K562 (cell line): ENCODE measurements around the gene NOL4L. TPM values are rescaled to one million over a fixed set of nuclear protein-coding genes. Genes with fewer than 3 reads are reported as not detected.

Experiments
- ATAC-seq: fragments of 200-7000 bp; cut with Tn5 transposase; 3 replicates; pipeline ENCODE4 v1.9.1; 2020; ENCODE audit warnings: moderate library complexity
- BruUV-seq: library from RNA; stranded (reverse); fragments of 400-500 nt; replicated peaks from 2 replicates; lab custom pipeline; 2021; lab: Mats Ljungman, UMichigan
- CTCF ChIA-PET: fragments of 300-600 bp; formaldehyde crosslinking; extraction: SDS; loops from one replicate; lab custom pipeline; 2021; ENCODE audit warnings: low intra/inter-chr PET ratio; lab: Yijun Ruan, JAX
- POLR2A ChIA-PET: fragments of 300-600, 350-650 bp; sonication (Branson Sonifier 250); formaldehyde crosslinking; extraction: SDS; loops from one replicate; lab custom pipeline; 2021; ENCODE audit warnings: antibody characterized with exemption, inconsistent platforms; lab: Yijun Ruan, JAX
- DNase-seq, 4 experiments: peaks; one replicate each; pipeline versions ENCODE4 v3.0.0 to v3.0.0-alpha.2; 2011 to 2018; ENCODE audit warnings: low spot score in 3 of 4, mixed read lengths in 3 of 4; ENCODE audit errors: extremely low read depth in 1 of 4
- FAIRE-seq: peaks from 2 replicates; lab custom pipeline; 2011; peaks lifted over from hg19 to GRCh38; lab: Jason Lieb, UNC
- H2AFZ ChIP-seq: 2 replicates; pipeline ENCODE4 v1.6.0; 2011; ENCODE audit warnings: low read depth, low read length, control low read depth, inconsistent platforms
- H3K27ac ChIP-seq: fragments of 200-600 bp; 3 replicates; pipeline ENCODE4 v1.8.0; 2011; ENCODE audit warnings: low read depth, mild to moderate bottlenecking, control low read depth, inconsistent platforms, low read length, moderate library complexity, mixed read lengths; ENCODE audit errors: extremely low read depth
- H3K27me3 ChIP-seq, 2 experiments: fragments of 300-600 bp in 1 of 2; 2 replicates in 1 of 2; 3 replicates in 1 of 2; pipeline versions ENCODE4 v1.6.0 to v1.8.0; 2011; ENCODE audit warnings: inconsistent platforms in 2 of 2, low read length in 2 of 2, mild to moderate bottlenecking in 1 of 2, mixed read lengths in 1 of 2, moderate library complexity in 1 of 2; ENCODE audit not compliant: control insufficient read depth in 2 of 2, insufficient read depth in 2 of 2
- H3K36me3 ChIP-seq: fragments of 300-600 bp; 3 replicates; pipeline ENCODE4 v1.8.0; 2011; ENCODE audit warnings: mild to moderate bottlenecking, low read length, inconsistent platforms; ENCODE audit not compliant: control insufficient read depth, insufficient read depth
- H3K4me1 ChIP-seq, 2 experiments: fragments of 200-600 bp in 1 of 2; replicated peaks in 1 of 2; 2 replicates in 1 of 2; 3 replicates in 1 of 2; pipeline versions ENCODE4 v1.5.1 to v1.8.0; 2011; ENCODE audit warnings: inconsistent platforms in 2 of 2, low read length in 2 of 2, mild to moderate bottlenecking in 1 of 2, mixed read lengths in 1 of 2, moderate library complexity in 1 of 2; ENCODE audit not compliant: control insufficient read depth in 2 of 2, insufficient read depth in 2 of 2
- H3K4me2 ChIP-seq: 2 replicates; pipeline ENCODE4 v1.6.1; 2011; ENCODE audit warnings: low read length, control low read depth, inconsistent platforms, mixed read lengths; ENCODE audit not compliant: insufficient read depth
- H3K4me3 ChIP-seq: fragments of 200-600 bp; sonication (generic), shearing (Covaris generic); 2 replicates; pipeline ENCODE4 v1.5.1; 2016; ENCODE audit warnings: control low read depth, inconsistent platforms
- H3K79me2 ChIP-seq: fragments of 200-600 bp; 3 replicates; pipeline ENCODE4 v1.8.0; 2011; ENCODE audit warnings: low read length, inconsistent platforms; ENCODE audit not compliant: control insufficient read depth, insufficient read depth
- H3K9ac ChIP-seq, 2 experiments: 2 replicates each; pipeline versions ENCODE4 v1.6.0 to v1.6.1; 2011; ENCODE audit warnings: low read depth in 2 of 2, low read length in 2 of 2, control low read depth in 1 of 2, inconsistent platforms in 1 of 2, mild to moderate bottlenecking in 1 of 2, mixed read lengths in 1 of 2; ENCODE audit not compliant: insufficient read depth in 1 of 2
- H3K9me1 ChIP-seq: one replicate; pipeline ENCODE4 v1.6.0; 2011; ENCODE audit warnings: inconsistent platforms, mild to moderate bottlenecking, low read length, moderate library complexity; ENCODE audit not compliant: control insufficient read depth, insufficient read depth
- H3K9me3 ChIP-seq: replicated peaks from 2 replicates; pipeline ENCODE4 v1.5.1; 2011; ENCODE audit warnings: low read depth, low read length, inconsistent platforms; ENCODE audit not compliant: control insufficient read depth, insufficient read depth
- H4K20me1 ChIP-seq: replicated peaks from 2 replicates; pipeline ENCODE4 v1.6.1; 2011; ENCODE audit warnings: low read length, inconsistent platforms, mixed read lengths; ENCODE audit not compliant: control insufficient read depth, insufficient read depth
- BCOR ChIP-seq: fragments of 450-650 bp; IDR thresholded peaks from 2 replicates; pipeline ENCODE4 v1.6.1; 2016
- HLTF ChIP-seq: fragments of 450-650 bp; IDR thresholded peaks from 2 replicates; pipeline ENCODE4 v1.6.1; 2016
- ILK ChIP-seq: fragments of 450-650 bp; IDR thresholded peaks from 2 replicates; pipeline ENCODE4 v1.6.1; 2016; ENCODE audit warnings: missing genetic modification characterization, low read depth, mild to moderate bottlenecking, missing compliant biosample characterization, moderate library complexity, borderline replicate concordance
- KHSRP ChIP-seq: fragments of 450-650 bp; IDR thresholded peaks from 2 replicates; pipeline ENCODE4 v1.6.1; 2017
- MAFK ChIP-seq: IDR thresholded peaks from 2 replicates; pipeline ENCODE4 v1.6.1; 2011; ENCODE audit warnings: low read length, improper control_type of control experiment
- NFYB ChIP-seq: IDR thresholded peaks from 2 replicates; pipeline ENCODE4 v1.6.1; 2011; ENCODE audit warnings: mild to moderate bottlenecking, moderate library complexity; ENCODE audit not compliant: insufficient read length; ENCODE audit errors: extremely low read depth
- PHF20 ChIP-seq: fragments of 450-650 bp; IDR thresholded peaks from 2 replicates; pipeline ENCODE4 v1.6.1; 2018; ENCODE audit not compliant: partially characterized antibody
- PTTG1 ChIP-seq: fragments of 450-650 bp; IDR thresholded peaks from 2 replicates; pipeline ENCODE4 v1.6.1; 2016; ENCODE audit warnings: low read depth, mild to moderate bottlenecking, missing genetic modification characterization, missing compliant biosample characterization
- RBM22 ChIP-seq: fragments of 200-400 bp; formaldehyde crosslinking; IDR thresholded peaks from 2 replicates; pipeline ENCODE4 v1.6.1; 2018; ENCODE audit warnings: low read length, low read depth; ENCODE audit not compliant: poor library complexity, severe bottlenecking
- RFX1 ChIP-seq: fragments of 450-650 bp; IDR thresholded peaks from 2 replicates; pipeline ENCODE4 v1.6.1; 2016; ENCODE audit warnings: mild to moderate bottlenecking, moderate library complexity
- SMARCE1 ChIP-seq: fragments of 450-650 bp; IDR thresholded peaks from 2 replicates; pipeline ENCODE4 v1.7.1; 2016; ENCODE audit warnings: mild to moderate bottlenecking
- STAT5B ChIP-seq: fragments of 250-450 bp; sonication (Bioruptor Pico); IDR thresholded peaks from 2 replicates; pipeline ENCODE4 v1.8.0; 2021; ENCODE audit warnings: mild to moderate bottlenecking, inconsistent platforms
- TGIF2 ChIP-seq: sonication (generic); formaldehyde crosslinking; IDR thresholded peaks from 2 replicates; pipeline ENCODE4 v1.8.1; 2022; ENCODE audit warnings: mild to moderate bottlenecking, missing genetic modification reagents, moderate library complexity
- U2AF2 ChIP-seq: fragments of 200-400 bp; formaldehyde crosslinking; optimal IDR thresholded peaks from 2 replicates; pipeline ENCODE3; 2017; ENCODE audit warnings: low read depth, mild to moderate bottlenecking, low read length
- WHSC1 ChIP-seq: IDR thresholded peaks from one replicate; pipeline ENCODE4 v1.6.1; 2012; ENCODE audit warnings: low read length, control low read depth, inconsistent platforms
- ZEB2 ChIP-seq: fragments of 450-650 bp; IDR thresholded peaks from 2 replicates; pipeline ENCODE4 v1.6.1; 2016
- ZNF696 ChIP-seq: fragments of 250-450 bp; sonication (Bioruptor Pico); conservative IDR thresholded peaks from 2 replicates; pipeline ENCODE4 v1.4.0; 2020; ENCODE audit warnings: mild to moderate bottlenecking, moderate library complexity
- WGBS: fragments of 100-300 bp; shearing (Covaris generic); methylation state at CpG from one replicate; pipeline ENCODE4 v1.1.6; 2016; ENCODE audit warnings: low coverage, mixed read lengths; ENCODE audit not compliant: insufficient coverage; ENCODE audit errors: missing lambda C conversion rate; 5-methylcytosine and 5-hydroxymethylcytosine counted together
- in situ Hi-C: fragments of 300-500 bp; cut with MboI; formaldehyde crosslinking; loops from 4 replicates; pipeline ENCODE4 v1.15.0; 2018; ENCODE audit warnings: inconsistent platforms, mixed read lengths
- intact Hi-C: fragments of 100-400 bp; cut with micrococcal nuclease; formaldehyde crosslinking; loops from 2 replicates; pipeline ENCODE4 v1.14.2; 2022
- polyA plus RNA-seq, 8 experiments: library from polyadenylated mRNA; depleted of rRNA in 4 of 8; stranded (reverse) in 5 of 8; unstranded in 3 of 8; fragments of >200 nt; fragmentation: Nextera tagmentation in 2 of 8; fragmentation: Illumina TruSeq in 1 of 8; extraction: Ambion mirVana in 2 of 8; extraction: Trizol in 1 of 8; gene quantifications; 2 replicates each; pipeline versions ENCODE4 v1.2.1 to v1.2.3, GENCODE V29; 2011 to 2014; ENCODE audit warnings: inconsistent platforms in 1 of 8, missing spikeins in 1 of 8
- total RNA-seq, 7 experiments: library from RNA; depleted of rRNA in 6 of 7; stranded (reverse); fragments of >200 nt in 6 of 7; fragmentation: Illumina TruSeq in 2 of 7; extraction: Trizol in 2 of 7; gene quantifications; 2 replicates each; pipeline versions ENCODE4 v1.2.1 to v1.2.3, GENCODE V29; 2011 to 2021; ENCODE audit warnings: low replicate concordance in 1 of 7
- TF ChIP-seq, protein P1 (sequence below): sonication (generic); formaldehyde crosslinking; IDR thresholded peaks from 2 replicates; pipeline ENCODE4 v1.8.0; 2022; ENCODE audit warnings: missing genetic modification reagents, mild to moderate bottlenecking, moderate library complexity, borderline replicate concordance
- TF ChIP-seq, protein P2 (sequence below): fragments of 450-650 bp; conservative IDR thresholded peaks from 2 replicates; pipeline ENCODE4 v1.6.1; 2016; ENCODE audit warnings: missing genetic modification characterization, low read depth, mild to moderate bottlenecking, control low read depth, missing compliant biosample characterization
- TF ChIP-seq, protein P3 (sequence below): IDR thresholded peaks from 2 replicates; pipeline ENCODE4 v1.6.1; 2011; ENCODE audit not compliant: insufficient read length; ENCODE audit errors: extremely low read depth

NOL4L gene
- total and polyA plus RNA-seq, 9 of the 15 experiments (the other 6 are each of a cell fraction or from before 2014, with no cell fraction given), result 5.1 to 36.2 (median 13.6) TPM

DNA sequence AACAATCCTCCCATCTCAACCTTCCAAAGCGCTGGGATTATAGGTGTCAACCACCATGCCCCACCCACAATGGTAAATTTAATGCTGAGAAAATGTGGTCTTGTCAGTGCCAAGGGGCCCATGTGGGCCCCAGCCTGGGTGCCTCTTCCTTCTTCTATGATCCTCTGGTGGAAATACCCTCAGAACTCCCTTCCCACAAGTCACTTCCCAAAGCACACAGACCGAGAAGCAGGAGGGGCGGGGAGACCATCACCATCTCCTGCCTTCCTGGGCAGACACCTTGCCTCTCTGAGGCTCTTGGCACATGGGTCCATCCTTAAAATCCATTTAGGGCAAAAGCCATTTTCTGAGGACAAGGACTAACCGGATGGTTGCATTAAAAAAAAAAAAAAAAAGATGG, 59.0 kb downstream of the NOL4L start (continued):
- TF ChIP-seq U2AF2 (no peak), MAFK (no peak), HLTF (no peak), SMARCE1 (no peak), ZNF696 (CRISPR knock-in tag) (no peak), BCOR (no peak), WHSC1 (no peak), RFX1 (no peak), ILK (tag) (no peak)
- TF ChIP-seq, protein P1, sequence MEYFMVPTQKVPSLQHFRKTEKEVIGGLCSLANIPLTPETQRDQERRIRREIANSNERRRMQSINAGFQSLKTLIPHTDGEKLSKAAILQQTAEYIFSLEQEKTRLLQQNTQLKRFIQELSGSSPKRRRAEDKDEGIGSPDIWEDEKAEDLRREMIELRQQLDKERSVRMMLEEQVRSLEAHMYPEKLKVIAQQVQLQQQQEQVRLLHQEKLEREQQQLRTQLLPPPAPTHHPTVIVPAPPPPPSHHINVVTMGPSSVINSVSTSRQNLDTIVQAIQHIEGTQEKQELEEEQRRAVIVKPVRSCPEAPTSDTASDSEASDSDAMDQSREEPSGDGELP (CRISPR knock-in tag), result no peak

DNA sequence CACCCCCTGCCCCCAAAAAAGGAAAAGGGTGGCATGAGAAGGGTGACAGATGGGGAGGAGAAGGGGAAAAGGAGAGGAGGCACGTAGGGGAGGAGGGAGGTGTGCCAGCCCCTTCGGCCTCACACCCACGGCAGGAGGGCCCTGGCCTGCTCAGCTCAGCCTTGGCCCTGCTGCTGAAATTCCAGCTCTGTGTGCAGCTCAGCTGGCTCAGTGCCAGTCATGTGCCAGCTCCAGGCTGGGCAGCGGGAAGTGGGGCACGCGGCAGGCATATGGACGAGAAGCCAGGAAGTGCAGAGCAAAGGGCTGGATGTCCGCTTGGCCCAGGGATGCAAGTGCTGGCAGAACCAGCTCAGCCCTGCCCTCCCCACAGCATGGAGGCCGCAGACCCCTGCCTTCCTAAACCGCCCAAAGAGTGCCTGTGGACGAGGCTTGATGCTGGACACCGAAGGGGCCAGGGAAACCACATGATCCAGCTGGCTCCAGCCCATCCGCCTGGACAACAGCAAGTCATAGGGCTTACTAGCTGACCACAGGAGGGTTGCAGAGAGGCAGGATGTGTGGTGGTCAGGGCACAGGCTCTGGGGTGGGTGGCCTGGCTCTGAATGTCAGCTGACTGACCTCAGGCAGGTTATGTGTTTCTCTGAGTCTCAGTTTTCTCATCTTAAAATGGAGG, 60.2 kb downstream of the NOL4L start:
- Histone ChIP-seq H3K27ac (no peak overlapping the region), H3K4me3 (no peak overlapping the region), H3K4me1 (peaks cover 13 to 44% of the 10 kb centered on the region in 2 experiments; a peak in 4 of 5 replicates), H3K9me1 (peaks cover 3% of the 10 kb centered on the region), H3K27me3 (no peaks in the 10 kb centered on the region), H2AFZ (no peak overlapping the region), H3K36me3 (peaks cover 71% of the 10 kb centered on the region; the same call in 2 of the 3 replicates), H3K9ac (peak overlapping the region in 1 of 2 experiments; percentile 11; a peak in 2 of 4 replicates), H4K20me1 (no peaks in the 10 kb centered on the region; the same call in 1 of the 2 replicates), H3K9me3 (no peaks in the 10 kb centered on the region), H3K4me2 (no peak overlapping the region), H3K79me2 (peaks cover 7% of the 10 kb centered on the region)
- ATAC-seq (no peak), FAIRE-seq (no peak), DNase-seq (no peak)
- BruUV-seq, result no TSS peak
- intact Hi-C loops (loop anchor here (5.0 kb wide), 1 partner anchor 57 kb away; no protein-coding TSS in a partner anchor), in situ Hi-C loops (no loop called here)
- 96% methylated on average over 11 of the region's 13 CpGs for WGBS
- CTCF ChIA-PET, result interaction anchor here (1.7 kb wide), 1 partner anchor 128 kb away, joined by 7 read pairs; no protein-coding TSS in a partner anchor
- POLR2A ChIA-PET, result interaction anchor here (0.8 to 1.5 kb wide), 4 partner anchors 10 to 258 kb away, joined by 3 to 7 read pairs (median 4); no protein-coding TSS in a partner anchor
- TF ChIP-seq RBM22 (peak; percentile 39), TGIF2 (CRISPR knock-in tag) (no peak), STAT5B (CRISPR knock-in tag) (no peak), NFYB (no peak), PTTG1 (no peak), ZEB2 (no peak), KHSRP (no peak), PHF20 (no peak)
- TF ChIP-seq, protein P2, sequence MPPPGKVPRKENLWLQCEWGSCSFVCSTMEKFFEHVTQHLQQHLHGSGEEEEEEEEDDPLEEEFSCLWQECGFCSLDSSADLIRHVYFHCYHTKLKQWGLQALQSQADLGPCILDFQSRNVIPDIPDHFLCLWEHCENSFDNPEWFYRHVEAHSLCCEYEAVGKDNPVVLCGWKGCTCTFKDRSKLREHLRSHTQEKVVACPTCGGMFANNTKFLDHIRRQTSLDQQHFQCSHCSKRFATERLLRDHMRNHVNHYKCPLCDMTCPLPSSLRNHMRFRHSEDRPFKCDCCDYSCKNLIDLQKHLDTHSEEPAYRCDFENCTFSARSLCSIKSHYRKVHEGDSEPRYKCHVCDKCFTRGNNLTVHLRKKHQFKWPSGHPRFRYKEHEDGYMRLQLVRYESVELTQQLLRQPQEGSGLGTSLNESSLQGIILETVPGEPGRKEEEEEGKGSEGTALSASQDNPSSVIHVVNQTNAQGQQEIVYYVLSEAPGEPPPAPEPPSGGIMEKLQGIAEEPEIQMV (tag), result no peak
- TF ChIP-seq, protein P3, sequence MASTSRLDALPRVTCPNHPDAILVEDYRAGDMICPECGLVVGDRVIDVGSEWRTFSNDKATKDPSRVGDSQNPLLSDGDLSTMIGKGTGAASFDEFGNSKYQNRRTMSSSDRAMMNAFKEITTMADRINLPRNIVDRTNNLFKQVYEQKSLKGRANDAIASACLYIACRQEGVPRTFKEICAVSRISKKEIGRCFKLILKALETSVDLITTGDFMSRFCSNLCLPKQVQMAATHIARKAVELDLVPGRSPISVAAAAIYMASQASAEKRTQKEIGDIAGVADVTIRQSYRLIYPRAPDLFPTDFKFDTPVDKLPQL, result no peak
